GM18907 (cell line): ENCODE measurements around the gene OR6N1.

Source experiments
- ATAC-seq: cut with Tn5 transposase; IDR thresholded peaks from one replicate; pipeline ENCODE4 v1.9.1; 2021; ENCODE audit warnings: mild to moderate bottlenecking, moderate library complexity; ENCODE audit not compliant: unreplicated experiment

Gene OR6N1

DNA sequence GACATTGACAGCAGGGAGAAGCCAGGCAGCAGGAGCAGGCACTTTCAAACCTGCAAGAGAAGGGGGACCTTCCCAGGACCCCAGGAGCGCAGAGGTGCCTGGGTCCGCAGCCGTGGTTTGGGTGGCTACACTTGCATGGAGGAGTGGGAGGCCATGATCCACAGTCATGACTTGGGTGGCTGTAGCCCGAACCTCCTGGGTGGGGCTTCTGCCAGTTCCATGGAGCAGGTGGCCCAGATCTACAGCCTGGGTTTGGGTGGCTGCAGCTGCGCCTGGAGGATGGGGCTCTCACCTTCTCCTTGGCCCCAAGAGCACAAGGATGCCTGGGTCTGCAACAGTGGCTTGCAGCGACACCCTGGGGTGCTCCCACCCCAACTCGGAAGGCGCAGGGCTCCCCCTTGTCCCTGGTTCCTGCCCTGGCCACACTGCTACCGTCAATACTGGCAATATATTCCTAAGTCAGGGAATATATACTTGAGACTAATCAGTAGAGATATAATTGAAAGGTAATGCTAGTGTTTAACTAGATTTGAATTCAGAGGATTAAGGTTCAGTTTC lies 19.8 kb downstream of the OR6N1 start:
- no peak for ATAC-seq

DNA sequence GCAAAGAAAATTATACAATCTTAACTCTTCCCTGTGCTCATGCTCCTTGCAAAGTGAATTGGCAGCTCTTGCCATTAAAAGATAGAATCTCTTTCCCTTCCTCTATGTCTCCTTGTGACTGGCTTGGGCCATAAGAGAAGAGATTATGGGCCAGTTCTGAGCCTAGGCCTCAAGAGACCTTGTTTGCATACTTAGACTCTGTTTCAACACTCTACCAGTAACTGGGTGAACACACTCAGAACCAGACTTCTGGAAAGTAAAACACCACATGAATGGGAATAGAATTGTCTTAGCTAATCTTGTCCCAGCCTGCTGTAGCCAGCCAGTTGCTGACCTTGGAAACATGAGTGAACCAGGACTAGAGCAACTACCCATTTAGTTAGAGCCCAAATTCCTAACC lies 36.1 kb downstream of the OR6N1 start:
- ATAC-seq, result no peak

GRCh38 chr1:158732524-158732923 lies 39.5 kb downstream of the OR6N1 start:
- no peak for ATAC-seq

GRCh38 chr1:158731707-158732106 lies 40.3 kb downstream of the OR6N1 start:
- no peak for ATAC-seq

- ATAC-seq, result no peak
These were observed 41.5 kb downstream of the OR6N1 start for GRCh38 chr1:158730453-158730852.

DNA sequence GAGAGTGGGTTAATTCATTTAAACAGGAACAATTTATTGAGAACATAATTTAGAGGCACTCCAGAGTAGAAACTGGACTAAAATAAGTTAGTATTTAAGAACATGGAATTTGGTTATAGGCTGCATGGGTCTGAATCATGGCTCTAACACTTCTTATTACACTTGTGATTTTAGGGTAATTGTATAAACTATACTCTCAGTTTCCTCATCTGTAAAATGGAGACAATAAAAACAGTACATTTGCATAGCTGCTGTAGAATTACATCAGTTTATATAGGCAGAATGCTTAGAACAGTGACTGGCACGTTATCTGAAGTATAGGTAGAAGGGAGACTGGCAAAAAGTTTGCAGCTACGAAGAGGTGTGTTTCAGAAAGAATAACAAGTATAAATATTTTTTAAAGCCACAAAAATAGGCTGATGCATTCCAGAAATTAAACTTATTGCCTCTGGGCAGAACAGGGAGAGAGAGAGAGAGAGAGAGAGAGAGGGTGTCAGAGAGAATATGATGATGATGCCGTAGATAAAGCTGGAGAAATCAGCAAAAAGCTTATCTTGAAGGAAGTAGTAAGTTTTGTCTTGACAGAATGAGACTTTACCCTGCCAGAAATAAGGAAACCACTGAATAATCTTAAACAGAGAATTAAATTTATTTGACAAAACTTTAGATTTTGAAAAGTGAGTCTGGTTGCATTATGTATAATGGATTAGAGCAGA lies 43.3 kb downstream of the OR6N1 start:
- ATAC-seq, result no peak

DNA sequence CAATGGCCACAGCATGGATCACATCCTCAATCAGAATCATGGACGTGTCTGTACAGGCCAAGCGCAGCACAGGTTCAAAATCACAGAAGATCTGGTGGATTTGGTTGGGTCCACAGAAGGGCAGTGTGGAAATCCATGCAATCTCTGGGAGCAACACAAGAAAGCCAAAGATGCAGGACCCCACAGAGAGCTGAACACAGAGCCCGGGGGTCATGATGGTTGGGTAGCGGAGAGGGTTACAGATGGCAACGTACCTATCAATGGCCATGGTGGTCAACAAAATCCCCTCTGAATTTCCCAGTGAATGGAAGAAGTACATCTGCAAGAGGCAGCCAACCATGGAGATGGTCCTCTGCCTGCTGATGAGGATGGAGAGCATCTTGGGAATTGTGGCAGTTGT lies 47.6 kb downstream of the OR6N1 start:
- no peak for ATAC-seq

GRCh38 chr1:158720620-158721019 lies 51.4 kb downstream of the OR6N1 start, which contains the start of gene OR6K3:
Gene OR6K3, minus strand, starts transcription at chr1:158720720. Its CDS starts 2,605 bp downstream, at chr1:158718115.
- no peak for ATAC-seq

GRCh38 chr1:158719664-158720063 lies 52.3 kb downstream of the OR6N1 start:
- no peak for ATAC-seq

GRCh38 chr1:158717344-158717743 lies 54.7 kb downstream of the OR6N1 start:
- no peak for ATAC-seq

DNA sequence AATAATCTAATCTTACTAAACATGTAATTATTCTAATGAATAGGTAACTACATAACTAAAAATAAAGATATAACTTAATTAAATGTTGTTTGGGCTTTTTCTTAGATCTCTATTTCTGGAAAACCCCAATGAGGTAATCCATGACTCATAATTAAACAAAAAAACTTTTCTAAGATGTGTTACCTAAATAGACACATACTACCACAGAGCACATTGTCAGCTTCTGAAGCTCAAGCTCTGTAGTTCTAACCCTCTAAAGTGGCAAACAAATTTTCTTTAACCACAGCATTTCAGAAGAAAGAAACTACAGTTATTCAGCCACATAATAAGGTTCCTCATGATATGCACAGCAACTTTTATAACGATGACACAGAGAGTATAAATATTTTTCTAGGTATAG lies 55.7 kb downstream of the OR6N1 start:
- ATAC-seq, result peak; percentile 77

GRCh38 chr1:158714754-158715153 lies 57.2 kb downstream of the OR6N1 start:
- ATAC-seq, result no peak
